ENCODE measurements around the gene MAB21L1. TPM values are rescaled to one million over a fixed set of nuclear protein-coding genes. Genes with fewer than 3 reads are reported as not detected.

The MAB21L1 gene
- total and polyA plus RNA-seq, 2 of the 8 experiments (the other 6 are each of a cell fraction or from before 2014, with no cell fraction given) = not detected

DNA sequence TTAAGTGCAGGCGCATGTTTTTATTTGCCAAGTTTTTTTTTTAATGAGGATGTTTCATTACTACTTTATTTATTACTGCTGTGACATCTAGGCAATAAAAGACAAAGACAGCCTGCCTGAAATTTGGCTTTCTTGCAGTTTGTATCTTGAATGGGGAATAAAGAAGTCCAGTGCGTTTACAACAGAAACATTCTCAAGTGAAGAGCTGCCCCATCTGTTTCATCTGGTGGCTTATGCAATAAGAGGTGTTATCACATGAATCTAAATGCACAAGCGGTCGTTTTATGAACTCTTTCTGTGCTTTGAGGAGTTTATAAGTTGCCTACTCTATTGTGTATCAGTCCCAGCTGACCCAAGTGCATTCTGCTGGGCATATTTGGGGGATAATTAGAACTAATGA lies 12.6 kb upstream of the MAB21L1 start:
- Histone ChIP-seq H4K8ac (ENCODE audit: extremely low read depth, insufficient read depth, low read length) (no peak overlapping the region), H3K36me3 (ENCODE audit: control insufficient read depth in 2 of 4, insufficient read depth in 4 of 4, low read length in 3 of 4) (no peaks in the 10 kb centered on the region), H4K5ac (ENCODE audit: insufficient read length, low read depth, low read length) (no peak overlapping the region), H3K27me3 (replicated peaks in 1 of 4; ENCODE audit: control insufficient read depth in 3 of 4, extremely low read depth in 1 of 4, insufficient read depth in 3 of 4, low read length in 3 of 4) (no peaks in the 10 kb centered on the region), H3K9ac (replicated peaks in 1 of 4; ENCODE audit: extremely low read depth in 1 of 4, low read depth in 3 of 4, low read length in 3 of 4) (no peak overlapping the region), H2AK5ac (ENCODE audit: low read depth, low read length) (no peak overlapping the region), H3K9me3 (ENCODE audit: insufficient read depth in 2 of 2, low read depth in 1 of 2, low read length in 1 of 2) (no peaks in the 10 kb centered on the region), H2BK12ac (ENCODE audit: low read depth, low read length) (no peak overlapping the region), H3K79me2 (ENCODE audit: control insufficient read depth in 1 of 2, insufficient read depth in 2 of 2, low read length in 2 of 2) (no peaks in the 10 kb centered on the region), H3K4me3 (ENCODE audit: extremely low read depth in 1 of 4, insufficient read depth in 2 of 4, low read depth in 3 of 4, low read length in 4 of 4) (no peak overlapping the region), H2BK20ac (ENCODE audit: low read length) (no peak overlapping the region), H3K4me1 (replicated peaks in 1 of 4; ENCODE audit: control insufficient read depth in 3 of 4, insufficient read depth in 4 of 4, low read length in 3 of 4) (no peaks in the 10 kb centered on the region), H2BK15ac (ENCODE audit: low read length) (no peak overlapping the region), H2AFZ (ENCODE audit: low read length) (no peak overlapping the region), H3K14ac (ENCODE audit: insufficient read length) (no peak overlapping the region), H4K91ac (replicated peaks; ENCODE audit: insufficient read length, low read length) (no peak overlapping the region), H3K56ac (replicated peaks; ENCODE audit: insufficient read length, low read depth, low read length) (no peak overlapping the region), H4K20me1 (replicated peaks in 1 of 2; ENCODE audit: control insufficient read depth in 1 of 2, insufficient read depth in 2 of 2, low read length in 2 of 2) (no peaks in the 10 kb centered on the region), H3K18ac (ENCODE audit: extremely low read depth, low read length) (no peak overlapping the region), H3K79me1 (ENCODE audit: low read depth, low read length) (no peaks in the 10 kb centered on the region), H3K4me2 (ENCODE audit: insufficient read depth in 1 of 2, low read depth in 2 of 2, low read length in 2 of 2) (no peak overlapping the region), H3K23ac (ENCODE audit: insufficient read length) (no peak overlapping the region), H3K4ac (replicated peaks; ENCODE audit: insufficient read length, low read depth, low read length) (no peak overlapping the region), H3K23me2 (ENCODE audit: low read depth, low read length) (no peaks in the 10 kb centered on the region), H2BK5ac (ENCODE audit: low read depth, low read length) (no peak overlapping the region), H2BK120ac (replicated peaks; ENCODE audit: low read depth, low read length) (no peak overlapping the region), H3K27ac (ENCODE audit: low read depth, low read length) (no peak overlapping the region)
- WGBS, 2 experiments (ENCODE audit: extremely low coverage in 1 of 2, insufficient coverage in 1 of 2, insufficient read length in 1 of 2, insufficient replicate concordance in 2 of 2, low coverage in 1 of 2, low lambda C conversion rate in 2 of 2, missing lambda C conversion rate in 1 of 2) = 80% methylated on average over 4 of the region's 4 CpGs; no CpG with 5 or more reads in 1 of the 2 experiments
- ChIA-PET CTCF (ENCODE audit: partially characterized antibody) (interaction anchor here (1.0 kb wide), 2 partner anchors 9 to 142 kb away, joined by 3 to 4 read pairs; no protein-coding TSS in a partner anchor), POLR2A (ENCODE audit: partially characterized antibody) (no interaction called here)
- FAIRE-seq (no peak), DNase-seq (ENCODE audit: low read depth in 1 of 2, low spot score in 2 of 2) (no peak)
- TF ChIP-seq SP4 (IDR thresholded peaks at IDR 0.05; ENCODE audit: low read length) (no peak), HDAC2 (IDR thresholded peaks at IDR 0.05; ENCODE audit: borderline replicate concordance in 1 of 2, low read depth in 2 of 2, low read length in 2 of 2) (no peak), CTBP2 (IDR thresholded peaks at IDR 0.05; ENCODE audit: borderline replicate concordance, insufficient read depth, insufficient read length, low read length) (no peak), ZNF274 (IDR thresholded peaks at IDR 0.05; ENCODE audit: borderline replicate concordance, extremely low read depth, low read length) (no peak), SP1 (IDR thresholded peaks at IDR 0.05; ENCODE audit: low read depth, low read length) (no peak), NANOG (IDR thresholded peaks at IDR 0.05; ENCODE audit: insufficient read depth, low read depth, low read length, poor library complexity, severe bottlenecking) (no peak), TCF12 (IDR thresholded peaks at IDR 0.05; ENCODE audit: low read depth, low read length) (no peak), CHD2 (IDR thresholded peaks at IDR 0.05; ENCODE audit: low read length) (no peak), CHD1 (IDR thresholded peaks at IDR 0.05; ENCODE audit: low read depth, low read length) (no peak), RXRA (IDR thresholded peaks at IDR 0.05; ENCODE audit: insufficient read depth, low read depth, low read length) (no peak), PHF8 (conservative IDR thresholded peaks at IDR 0.05; ENCODE audit: low read depth, low read length) (no peak), TEAD4 (IDR thresholded peaks at IDR 0.05; ENCODE audit: low read depth, low read length) (no peak), ATF3 (IDR thresholded peaks at IDR 0.05; ENCODE audit: insufficient read depth, low read depth, low read length) (no peak), NRF1 (IDR thresholded peaks at IDR 0.05; ENCODE audit: low read depth, low read length) (no peak)

Data from H1 (cell line).